ENCODE data around the gene ANKRD37. TPM values are rescaled to one million over a fixed set of nuclear protein-coding genes. Genes with fewer than 3 reads are reported as not detected.

Gene ANKRD37
- total RNA-seq, 3 donors from 2014 or later (not counting 1 experiment from before 2014, with no cell fraction given): 12.9 to 18.6 (median 13.1) TPM

DNA sequence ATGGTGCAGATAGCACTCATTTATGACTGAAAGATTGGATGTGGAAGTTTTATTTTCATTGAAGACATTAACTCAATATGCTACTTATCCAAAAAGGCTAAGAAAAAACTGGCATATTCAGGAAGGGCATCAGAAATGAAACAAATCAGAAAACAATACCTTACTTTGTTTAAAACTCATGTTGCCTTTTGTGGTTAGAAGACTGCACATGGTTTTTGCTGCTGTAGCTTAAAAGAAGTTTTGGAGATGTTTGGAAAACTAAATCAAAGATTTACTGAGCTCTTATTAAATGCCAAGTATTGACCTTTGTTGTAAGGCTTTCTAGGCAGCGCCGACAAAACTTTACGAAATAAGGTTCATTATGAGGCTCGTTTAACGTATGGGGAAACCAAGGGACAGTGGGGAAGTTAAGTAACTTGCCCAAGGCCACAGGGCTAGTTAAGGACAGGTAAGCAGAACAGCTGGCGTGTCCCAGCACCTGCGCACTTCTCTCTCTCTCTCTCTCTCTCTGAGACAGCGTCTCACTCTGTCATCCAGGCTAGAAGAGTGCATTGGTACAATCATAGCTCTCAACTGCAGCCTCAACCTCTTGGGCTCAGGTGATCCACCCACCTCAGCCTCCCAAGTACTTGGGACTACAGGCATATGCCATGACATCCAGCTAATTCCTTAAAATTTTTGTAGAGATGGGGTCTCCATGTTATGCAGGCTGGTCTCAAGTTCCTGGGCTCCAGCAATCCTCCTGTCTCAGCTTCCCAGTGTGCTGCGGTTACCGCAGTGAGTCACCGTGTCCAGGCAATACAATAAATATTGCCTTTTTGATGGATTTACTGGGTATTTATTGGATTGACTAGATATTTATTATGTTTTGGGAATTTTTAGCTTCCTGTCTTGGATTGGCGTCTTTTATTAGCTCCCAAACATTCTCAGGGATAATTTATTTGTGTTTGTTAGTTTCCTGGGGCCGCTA is 17.0 kb upstream of the ANKRD37 start:
- no peak overlapping the region for H3K4me3 ChIP-seq (ENCODE audit: low read length)
- TF ChIP-seq, protein P1, sequence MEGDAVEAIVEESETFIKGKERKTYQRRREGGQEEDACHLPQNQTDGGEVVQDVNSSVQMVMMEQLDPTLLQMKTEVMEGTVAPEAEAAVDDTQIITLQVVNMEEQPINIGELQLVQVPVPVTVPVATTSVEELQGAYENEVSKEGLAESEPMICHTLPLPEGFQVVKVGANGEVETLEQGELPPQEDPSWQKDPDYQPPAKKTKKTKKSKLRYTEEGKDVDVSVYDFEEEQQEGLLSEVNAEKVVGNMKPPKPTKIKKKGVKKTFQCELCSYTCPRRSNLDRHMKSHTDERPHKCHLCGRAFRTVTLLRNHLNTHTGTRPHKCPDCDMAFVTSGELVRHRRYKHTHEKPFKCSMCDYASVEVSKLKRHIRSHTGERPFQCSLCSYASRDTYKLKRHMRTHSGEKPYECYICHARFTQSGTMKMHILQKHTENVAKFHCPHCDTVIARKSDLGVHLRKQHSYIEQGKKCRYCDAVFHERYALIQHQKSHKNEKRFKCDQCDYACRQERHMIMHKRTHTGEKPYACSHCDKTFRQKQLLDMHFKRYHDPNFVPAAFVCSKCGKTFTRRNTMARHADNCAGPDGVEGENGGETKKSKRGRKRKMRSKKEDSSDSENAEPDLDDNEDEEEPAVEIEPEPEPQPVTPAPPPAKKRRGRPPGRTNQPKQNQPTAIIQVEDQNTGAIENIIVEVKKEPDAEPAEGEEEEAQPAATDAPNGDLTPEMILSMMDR (IDR thresholded peaks at IDR 0.05): no peak
- H3K4me1 ChIP-seq (ENCODE audit: control insufficient read depth, insufficient read depth, low read length): no peaks in the 10 kb centered on the region
- no peaks in the 10 kb centered on the region for H3K36me3 ChIP-seq (ENCODE audit: control insufficient read depth, insufficient read depth, low read length)
- H3K4me3 Mint-ChIP-seq: no peak overlapping the region
- H3K9me3 ChIP-seq (ENCODE audit: control insufficient read depth, insufficient read depth, low read length): no peaks in the 10 kb centered on the region
- H3K36me3 Mint-ChIP-seq: no peaks in the 10 kb centered on the region
- DNase-seq: no peak
- no peaks in the 10 kb centered on the region for H3K9me3 Mint-ChIP-seq
- no peak overlapping the region for H3K27ac Mint-ChIP-seq
- H3K4me1 Mint-ChIP-seq: peaks cover 4 to 7% of the 10 kb centered on the region in 2 donors
- no peak overlapping the region for H3K27ac ChIP-seq (ENCODE audit: low read length)
- WGBS (ENCODE audit: insufficient coverage): 95% methylated on average over 11 of the region's 13 CpGs
- H3K27me3 Mint-ChIP-seq (ENCODE audit: low read depth in 2 of 2): peaks cover 11 to 24% of the 10 kb centered on the region in 2 donors
- intact Hi-C loops (cut with micrococcal nuclease): no loop called here
- no peaks in the 10 kb centered on the region for H3K27me3 ChIP-seq (ENCODE audit: control insufficient read depth, insufficient read depth, low read length)
- ATAC-seq: no peak

GRCh38 chr4:185380320-185380719 is 16.3 kb upstream of the ANKRD37 start:
- no peaks in the 10 kb centered on the region for H3K9me3 ChIP-seq (ENCODE audit: control insufficient read depth, insufficient read depth, low read length)
- Mint-ChIP-seq H3K36me3 (no peaks in the 10 kb centered on the region), H3K27ac (no peak overlapping the region), H3K4me1 (peaks cover 10 to 11% of the 10 kb centered on the region in 2 donors), H3K4me3 (no peak overlapping the region), H3K27me3 (ENCODE audit: low read depth in 2 of 2) (peaks cover 16 to 31% of the 10 kb centered on the region in 2 donors), H3K9me3 (no peaks in the 10 kb centered on the region)
- ATAC-seq (no peak), DNase-seq (no peak)
- H3K27ac ChIP-seq (ENCODE audit: low read length): no peak overlapping the region
- H3K4me1 ChIP-seq (ENCODE audit: control insufficient read depth, insufficient read depth, low read length): peaks cover under 1% of the 10 kb centered on the region
- intact Hi-C loops (cut with micrococcal nuclease): no loop called here
- no peaks in the 10 kb centered on the region for H3K36me3 ChIP-seq (ENCODE audit: control insufficient read depth, insufficient read depth, low read length)
- no peak overlapping the region for H3K4me3 ChIP-seq (ENCODE audit: low read length)
- TF ChIP-seq, protein P1 (IDR thresholded peaks at IDR 0.05): no peak
- 100% methylated on average over 1 of the region's 1 CpG for WGBS (ENCODE audit: insufficient coverage)
- no peaks in the 10 kb centered on the region for H3K27me3 ChIP-seq (ENCODE audit: control insufficient read depth, insufficient read depth, low read length)

GRCh38 chr4:185381288-185382196 is 15.1 kb upstream of the ANKRD37 start:
- Mint-ChIP-seq H3K4me3 (no peak overlapping the region), H3K36me3 (no peaks in the 10 kb centered on the region), H3K4me1 (peaks cover 10 to 11% of the 10 kb centered on the region in 2 donors), H3K27me3 (ENCODE audit: low read depth in 2 of 2) (peaks cover 23 to 39% of the 10 kb centered on the region in 2 donors), H3K27ac (no peak overlapping the region), H3K9me3 (no peaks in the 10 kb centered on the region)
- peaks cover 2% of the 10 kb centered on the region for H3K27me3 ChIP-seq (ENCODE audit: control insufficient read depth, insufficient read depth, low read length)
- TF ChIP-seq, protein P1 (IDR thresholded peaks at IDR 0.05): no peak
- no peak overlapping the region for H3K27ac ChIP-seq (ENCODE audit: low read length)
- peaks cover 3% of the 10 kb centered on the region for H3K4me1 ChIP-seq (ENCODE audit: control insufficient read depth, insufficient read depth, low read length)
- ATAC-seq: no peak
- no peak for DNase-seq
- WGBS (ENCODE audit: insufficient coverage): 94% methylated on average over 2 of the region's 4 CpGs
- intact Hi-C loops (cut with micrococcal nuclease): no loop called here
- H3K4me3 ChIP-seq (ENCODE audit: low read length): no peak overlapping the region
- H3K9me3 ChIP-seq (ENCODE audit: control insufficient read depth, insufficient read depth, low read length): no peaks in the 10 kb centered on the region
- no peaks in the 10 kb centered on the region for H3K36me3 ChIP-seq (ENCODE audit: control insufficient read depth, insufficient read depth, low read length)

Data from natural killer cell (primary cell).